Endothelial cell of umbilical vein (primary cell): ENCODE measurements around the gene SLC29A3. TPM values are rescaled to one million over a fixed set of nuclear protein-coding genes. Genes with fewer than 3 reads are reported as not detected.

ENCODE experiments used
- BruUV-seq: library from RNA; stranded (reverse); fragments of 400-500 nt; replicated peaks from 2 replicates; lab custom pipeline; 2021; lab: Mats Ljungman, UMichigan
- CTCF ChIA-PET: fragments of 300-600, 350-600 bp; sonication (Branson Sonifier 250); formaldehyde crosslinking; loops from one replicate; lab custom pipeline; 2021; ENCODE audit warnings: antibody characterized with exemption, inconsistent platforms; lab: Charles Lee
- POLR2A ChIA-PET: fragments of 300-600, 350-600 bp; sonication (Branson Sonifier 250); formaldehyde crosslinking; loops from one replicate; lab custom pipeline; 2021; ENCODE audit warnings: antibody characterized with exemption, inconsistent platforms; lab: Charles Lee
- DNase-seq: peaks from one replicate; pipeline ENCODE4 v3.0.0-alpha.2; 2011; ENCODE audit warnings: low read depth, low spot score
- FAIRE-seq: peaks from 2 replicates; lab custom pipeline; 2011; peaks lifted over from hg19 to GRCh38; lab: Jason Lieb, UNC
- H2AFZ ChIP-seq: 2 replicates; pipeline ENCODE4 v1.6.0; 2012; ENCODE audit warnings: low read depth, low read length, control low read depth, inconsistent platforms
- H3K27ac ChIP-seq: 2 replicates; pipeline ENCODE4 v1.5.1; 2011; ENCODE audit warnings: low read depth, mild to moderate bottlenecking, control low read depth, low read length, moderate library complexity; ENCODE audit not compliant: insufficient read depth
- H3K27me3 ChIP-seq, 2 experiments: 2 replicates each; pipeline versions ENCODE4 v1.6.0 to v1.6.1; 2011; ENCODE audit warnings: low read length in 2 of 2, mixed read lengths in 1 of 2; ENCODE audit not compliant: control insufficient read depth in 2 of 2, insufficient read depth in 2 of 2
- H3K36me3 ChIP-seq, 2 experiments: 2 replicates in 1 of 2; 3 replicates in 1 of 2; pipeline ENCODE4 v1.5.1; 2011; ENCODE audit warnings: low read length in 2 of 2, mild to moderate bottlenecking in 1 of 2, moderate library complexity in 1 of 2; ENCODE audit not compliant: control insufficient read depth in 2 of 2, insufficient read depth in 2 of 2; ENCODE audit errors: extremely low read depth in 1 of 2
- H3K4me1 ChIP-seq: 3 replicates; pipeline ENCODE4 v1.5.1; 2011; ENCODE audit warnings: mild to moderate bottlenecking, low read length; ENCODE audit not compliant: control insufficient read depth, insufficient read depth; ENCODE audit errors: extremely low read depth
- H3K4me2 ChIP-seq: 2 replicates; pipeline ENCODE4 v1.6.1; 2011; ENCODE audit warnings: low read length, control low read depth, mixed read lengths; ENCODE audit not compliant: insufficient read depth
- H3K4me3 ChIP-seq, 3 experiments: fragments of 200-600 bp in 1 of 3; sonication (generic), shearing (Covaris generic) in 1 of 3; replicated peaks in 1 of 3; 2 replicates each; pipeline ENCODE4 v1.5.1; 2011 to 2016; ENCODE audit warnings: control low read depth in 3 of 3, low read length in 3 of 3, mild to moderate bottlenecking in 2 of 3, inconsistent platforms in 1 of 3, low read depth in 1 of 3, moderate library complexity in 1 of 3; ENCODE audit not compliant: insufficient read depth in 1 of 3
- H3K79me2 ChIP-seq: 2 replicates; pipeline ENCODE4 v1.6.0; 2012; ENCODE audit warnings: low read length, inconsistent platforms; ENCODE audit not compliant: control insufficient read depth, insufficient read depth
- H3K9ac ChIP-seq: replicated peaks from 2 replicates; pipeline ENCODE3; 2011; ENCODE audit warnings: low read length, control low read depth; ENCODE audit not compliant: insufficient read depth; ENCODE audit errors: extremely low read depth
- H3K9me1 ChIP-seq: replicated peaks from 3 replicates; pipeline ENCODE4 v1.6.0; 2011; ENCODE audit warnings: mild to moderate bottlenecking, low read length; ENCODE audit not compliant: control insufficient read depth, insufficient read depth; ENCODE audit errors: extremely low read depth
- H3K9me3 ChIP-seq: replicated peaks from 2 replicates; pipeline ENCODE4 v1.5.1; 2012; ENCODE audit warnings: low read length, inconsistent platforms; ENCODE audit not compliant: control insufficient read depth, insufficient read depth
- H4K20me1 ChIP-seq: replicated peaks from 2 replicates; pipeline ENCODE3; 2011; ENCODE audit warnings: mild to moderate bottlenecking, low read length; ENCODE audit not compliant: control insufficient read depth, insufficient read depth; ENCODE audit errors: extremely low read depth
- EZH2 ChIP-seq: IDR thresholded peaks from 2 replicates; pipeline ENCODE4 v1.6.1; 2012; ENCODE audit warnings: borderline replicate concordance, low read depth, mild to moderate bottlenecking, moderate library complexity, low read length, inconsistent platforms; ENCODE audit not compliant: severe bottlenecking
- FOS ChIP-seq: IDR thresholded peaks from 2 replicates; pipeline ENCODE4 v1.6.1; 2011; ENCODE audit warnings: mild to moderate bottlenecking, low read length, moderate library complexity, borderline replicate concordance; ENCODE audit not compliant: insufficient read depth
- GATA2 ChIP-seq: IDR thresholded peaks from 2 replicates; pipeline ENCODE4 v1.7.0; 2011; ENCODE audit warnings: low read depth, mild to moderate bottlenecking, moderate library complexity, mixed read lengths, low read length; ENCODE audit not compliant: insufficient read length, insufficient read depth
- JUN ChIP-seq: IDR thresholded peaks from 2 replicates; pipeline ENCODE4 v1.6.1; 2011; ENCODE audit warnings: borderline replicate concordance, low read depth; ENCODE audit not compliant: insufficient read length, insufficient read depth
- MYC ChIP-seq: IDR thresholded peaks from one replicate; pipeline ENCODE4 v1.6.1; 2011; ENCODE audit warnings: mild to moderate bottlenecking, low read depth, low read length
- POLR2A ChIP-seq: IDR thresholded peaks from 2 replicates; pipeline ENCODE4 v1.6.1; 2012; ENCODE audit warnings: low read depth, mild to moderate bottlenecking, control low read depth, low read length
- POLR2AphosphoS5 ChIP-seq: IDR thresholded peaks from 2 replicates; pipeline ENCODE4 v1.6.1; 2012; ENCODE audit warnings: low read depth, mild to moderate bottlenecking, control low read depth, low read length, moderate library complexity; ENCODE audit not compliant: insufficient read depth
- dilution Hi-C: fragments of 300-500 bp; cut with MboI; formaldehyde crosslinking; loops from one replicate; pipeline ENCODE4 v1.15.0; 2019; ENCODE audit warnings: low sequenced_read_pairs; ENCODE audit not compliant: extremely low pct_ligation_motif_present
- intact Hi-C: fragments of 100-400 bp; cut with micrococcal nuclease; formaldehyde crosslinking; loops from one replicate; pipeline ENCODE4 v1.10.0; 2022
- polyA plus RNA-seq, 4 experiments: library from polyadenylated mRNA; depleted of rRNA in 3 of 4; stranded (reverse) in 3 of 4; unstranded in 1 of 4; fragments of >200 nt; gene quantifications; 2 replicates each; pipeline versions ENCODE4 v1.2.1 to v1.2.3, GENCODE V29; 2011 to 2012; ENCODE audit warnings: missing spikeins in 1 of 4
- total RNA-seq: library from RNA; stranded (reverse); gene quantifications from 2 replicates; pipeline ENCODE4 v1.2.3, GENCODE V29; 2021
- TF ChIP-seq, protein P1 (sequence below): IDR thresholded peaks from 2 replicates; pipeline ENCODE4 v1.6.1; 2011; ENCODE audit not compliant: insufficient read depth, insufficient read length
- TF ChIP-seq, protein P2 (sequence below), 2 donors: IDR thresholded peaks; 1 replicate in 1 of 2; 2 replicates in 1 of 2; pipeline ENCODE4 v1.5.1; 2011; ENCODE audit warnings: low read length in 2 of 2, mild to moderate bottlenecking in 2 of 2, moderate library complexity in 2 of 2, control low read depth in 1 of 2, inconsistent platforms in 1 of 2, low read depth in 1 of 2; ENCODE audit not compliant: insufficient read depth in 1 of 2; ENCODE audit errors: extremely low read depth in 1 of 2

SLC29A3 gene
- total and polyA plus RNA-seq, 2 donors (not counting 3 experiments of a cell fraction or from before 2014, with no cell fraction given) = 5.0 to 9.1 TPM

DNA sequence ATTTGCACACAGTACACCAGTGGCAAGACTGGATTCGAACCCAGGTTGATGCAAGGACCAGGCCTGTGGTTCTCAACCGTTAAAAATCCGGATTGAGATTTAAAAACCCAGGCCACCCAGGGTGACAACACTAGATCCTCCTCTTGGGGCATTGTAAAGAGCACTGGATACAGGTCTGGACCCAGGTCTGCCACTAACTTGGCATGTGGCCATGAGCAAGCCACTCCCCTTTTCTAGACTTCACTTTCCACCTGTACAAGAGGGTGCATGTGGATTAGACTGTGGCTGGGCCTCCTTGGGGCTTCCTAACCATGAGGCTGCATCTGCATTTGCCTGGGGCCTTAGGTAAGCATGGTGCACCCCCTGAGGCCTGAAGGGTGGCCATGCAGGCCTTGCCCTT is 21.7 kb upstream of the SLC29A3 start:
- no TSS peak for BruUV-seq
- ChIA-PET CTCF (no interaction called here), POLR2A (no interaction called here)
- no peak overlapping the region for H3K4me2 ChIP-seq
- FAIRE-seq (no peak), DNase-seq (no peak)
- dilution Hi-C loops = no loop called here
- no peaks in the 10 kb centered on the region for H3K9me3 ChIP-seq
- H3K4me3 ChIP-seq = no peak overlapping the region
- no peaks in the 10 kb centered on the region for H4K20me1 ChIP-seq
- H3K9me1 ChIP-seq = no peaks in the 10 kb centered on the region
- no peak for TF ChIP-seq POLR2AphosphoS5
- no peak for TF ChIP-seq POLR2A
- TF ChIP-seq, protein P1, sequence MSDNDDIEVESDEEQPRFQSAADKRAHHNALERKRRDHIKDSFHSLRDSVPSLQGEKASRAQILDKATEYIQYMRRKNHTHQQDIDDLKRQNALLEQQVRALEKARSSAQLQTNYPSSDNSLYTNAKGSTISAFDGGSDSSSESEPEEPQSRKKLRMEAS = no peak
- TF ChIP-seq GATA2 = no peak
- no peak for TF ChIP-seq JUN
- TF ChIP-seq, protein P2, sequence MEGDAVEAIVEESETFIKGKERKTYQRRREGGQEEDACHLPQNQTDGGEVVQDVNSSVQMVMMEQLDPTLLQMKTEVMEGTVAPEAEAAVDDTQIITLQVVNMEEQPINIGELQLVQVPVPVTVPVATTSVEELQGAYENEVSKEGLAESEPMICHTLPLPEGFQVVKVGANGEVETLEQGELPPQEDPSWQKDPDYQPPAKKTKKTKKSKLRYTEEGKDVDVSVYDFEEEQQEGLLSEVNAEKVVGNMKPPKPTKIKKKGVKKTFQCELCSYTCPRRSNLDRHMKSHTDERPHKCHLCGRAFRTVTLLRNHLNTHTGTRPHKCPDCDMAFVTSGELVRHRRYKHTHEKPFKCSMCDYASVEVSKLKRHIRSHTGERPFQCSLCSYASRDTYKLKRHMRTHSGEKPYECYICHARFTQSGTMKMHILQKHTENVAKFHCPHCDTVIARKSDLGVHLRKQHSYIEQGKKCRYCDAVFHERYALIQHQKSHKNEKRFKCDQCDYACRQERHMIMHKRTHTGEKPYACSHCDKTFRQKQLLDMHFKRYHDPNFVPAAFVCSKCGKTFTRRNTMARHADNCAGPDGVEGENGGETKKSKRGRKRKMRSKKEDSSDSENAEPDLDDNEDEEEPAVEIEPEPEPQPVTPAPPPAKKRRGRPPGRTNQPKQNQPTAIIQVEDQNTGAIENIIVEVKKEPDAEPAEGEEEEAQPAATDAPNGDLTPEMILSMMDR (IDR thresholded peaks at IDR 0.05; ENCODE audit: extremely low read depth in 1 of 2, insufficient read depth in 1 of 2, low read depth in 1 of 2, low read length in 2 of 2) = no peak
- TF ChIP-seq MYC = no peak
- no peak for TF ChIP-seq EZH2
- TF ChIP-seq FOS = no peak
- H3K27ac ChIP-seq = no peak overlapping the region
- no peaks in the 10 kb centered on the region for H3K27me3 ChIP-seq
- H3K79me2 ChIP-seq = no peaks in the 10 kb centered on the region
- no peak overlapping the region for H2AFZ ChIP-seq
- intact Hi-C loops = no loop called here
- no peaks in the 10 kb centered on the region for H3K36me3 ChIP-seq
- H3K9ac ChIP-seq = no peak overlapping the region
- H3K4me1 ChIP-seq = no peaks in the 10 kb centered on the region
